ENCODE measurements around the gene PDZD8.

PDZD8 gene

GRCh38 chr10:117277675-117278074 is 97.6 kb downstream of the PDZD8 start:
- DNase-seq: no peak

GRCh38 chr10:117275121-117275520 is 100.1 kb downstream of the PDZD8 start:
- no peak for DNase-seq

- DNase-seq: no peak
Measured at GRCh38 chr10:117274509-117274908, 100.7 kb downstream of the PDZD8 start.

DNA sequence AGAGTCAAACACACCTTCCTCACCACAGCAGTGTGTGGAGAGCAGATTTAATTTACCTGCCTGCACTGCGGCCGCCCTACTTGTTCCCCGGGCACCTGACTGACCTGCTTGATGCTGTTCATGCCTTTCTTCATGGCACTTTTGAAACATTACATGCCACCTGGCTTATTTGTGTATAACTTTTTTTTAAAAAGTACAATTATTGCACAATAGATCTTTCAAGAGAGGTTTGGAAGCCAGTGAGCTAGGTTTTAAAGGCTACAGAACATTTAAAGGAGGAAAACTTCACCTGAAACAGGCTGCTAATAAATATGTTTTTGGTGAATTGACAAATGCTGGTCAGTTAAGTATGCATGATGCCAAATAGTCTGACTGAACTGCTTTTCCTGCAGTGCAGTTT is 101.3 kb downstream of the PDZD8 start:
- DNase-seq: no peak

DNA sequence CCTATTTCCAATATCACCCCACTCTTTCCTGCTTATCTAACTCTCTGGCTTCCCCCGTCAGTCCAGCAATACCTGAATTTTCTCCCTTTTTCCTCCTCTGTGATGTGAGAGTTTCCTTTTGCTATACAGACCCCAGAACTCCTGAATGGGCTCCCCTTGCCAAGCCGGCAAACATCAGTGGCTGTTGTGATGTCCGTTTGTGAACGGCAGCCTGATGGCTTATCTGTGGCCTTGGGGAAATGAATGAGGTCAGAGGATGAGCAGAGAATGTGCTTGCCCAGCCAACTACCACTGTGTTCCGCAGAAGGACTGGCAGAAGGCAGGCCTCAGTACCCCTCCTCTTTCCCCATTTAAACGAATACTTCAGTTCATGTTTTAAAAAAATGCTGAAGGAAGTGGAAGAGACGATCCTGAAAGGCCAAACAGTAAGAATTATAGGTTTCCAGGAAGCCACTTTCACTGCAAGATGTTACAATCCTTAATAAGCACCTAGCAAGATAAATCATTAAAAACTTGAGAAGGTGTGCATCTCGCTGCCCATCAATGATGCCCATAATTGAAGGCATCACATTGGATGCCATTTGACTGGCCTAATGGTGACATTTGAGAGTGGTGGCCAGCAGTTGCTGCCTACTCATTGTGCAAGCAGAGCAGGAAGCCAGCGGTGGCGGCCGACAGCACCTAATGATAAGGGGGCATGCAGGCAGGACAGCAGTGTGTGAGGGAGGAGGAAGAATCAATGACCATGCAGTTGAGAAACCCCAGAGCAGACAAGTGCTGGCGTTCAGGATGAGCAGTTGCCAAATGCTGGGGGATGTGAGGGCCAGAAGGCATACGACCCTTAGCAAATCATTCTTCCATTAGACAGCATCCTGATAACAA is 102.8 kb downstream of the PDZD8 start:
- no peak for DNase-seq

DNA sequence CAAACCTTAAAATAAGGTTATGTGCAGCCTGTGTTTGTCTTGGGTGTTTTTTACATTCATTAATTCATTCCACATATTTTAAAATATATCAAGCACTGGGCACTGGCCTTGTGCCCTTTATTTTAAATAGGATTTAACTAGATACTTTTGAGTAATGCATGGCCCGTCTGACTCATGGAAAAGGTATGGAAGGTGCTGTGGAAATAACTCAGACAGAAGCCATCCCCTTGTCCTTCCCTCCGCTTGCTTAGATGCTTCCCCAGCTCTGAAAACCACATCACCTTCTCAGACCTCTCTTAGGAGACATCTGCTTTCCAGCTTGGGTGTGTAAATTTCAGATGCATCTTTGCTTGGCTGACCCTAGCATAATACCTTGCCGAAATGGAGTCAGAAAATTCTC is 103.8 kb downstream of the PDZD8 start:
- DNase-seq: no peak

DNA sequence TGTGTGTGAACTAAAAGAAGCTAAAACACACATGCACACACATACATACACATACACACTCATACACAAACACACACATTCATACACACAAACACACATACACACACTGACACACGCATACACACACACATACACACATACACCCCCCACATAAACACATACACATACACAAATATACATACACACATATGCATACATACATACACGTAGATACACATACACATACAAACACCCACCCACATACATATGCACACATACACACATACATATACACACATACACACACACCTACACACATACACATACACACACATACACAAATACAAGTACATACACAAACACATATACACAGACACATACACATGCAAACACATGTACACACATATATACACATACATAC is 106.3 kb downstream of the PDZD8 start:
- no peak for DNase-seq

GRCh38 chr10:117268258-117268657 is 107.0 kb downstream of the PDZD8 start:
- DNase-seq: no peak

DNA sequence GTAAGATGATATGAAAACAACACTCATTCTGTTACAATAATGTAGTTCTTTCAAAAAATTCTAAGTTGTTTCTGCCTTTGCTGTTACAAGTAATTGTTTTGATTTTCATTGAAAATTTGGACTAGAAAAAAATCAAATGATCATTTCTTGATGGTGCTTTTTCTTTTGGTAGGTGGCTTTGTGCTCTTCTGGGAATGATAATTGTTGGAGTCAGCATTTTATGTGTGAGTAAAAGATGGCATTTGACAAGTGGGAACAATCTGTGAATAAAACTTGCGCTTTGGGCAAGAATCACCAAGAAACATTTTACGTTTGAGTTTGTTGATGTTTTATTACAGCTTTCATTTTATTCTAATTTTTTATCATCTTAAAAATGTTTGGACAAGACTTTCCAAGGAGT is 108.4 kb downstream of the PDZD8 start:
- no peak for DNase-seq

DNA sequence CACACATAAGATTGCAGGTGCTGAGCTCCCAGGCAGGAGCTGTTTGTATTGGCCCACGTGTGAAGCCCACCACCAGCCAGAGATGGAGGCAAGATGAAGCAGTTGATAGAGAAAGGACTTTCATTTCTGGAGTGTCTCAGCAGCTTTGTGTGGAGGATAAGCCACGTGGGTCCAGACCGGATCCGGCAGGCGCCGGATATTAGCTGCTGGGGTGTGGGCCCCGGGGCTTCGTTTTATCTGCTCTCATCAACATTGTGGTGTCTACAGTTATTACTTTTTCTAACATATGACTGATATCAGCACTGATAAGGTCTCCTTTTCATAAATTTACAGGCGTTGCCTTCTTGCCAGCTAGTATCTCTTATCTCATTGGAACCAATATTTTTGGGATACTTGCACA is 108.8 kb downstream of the PDZD8 start:
- DNase-seq: no peak

DNA sequence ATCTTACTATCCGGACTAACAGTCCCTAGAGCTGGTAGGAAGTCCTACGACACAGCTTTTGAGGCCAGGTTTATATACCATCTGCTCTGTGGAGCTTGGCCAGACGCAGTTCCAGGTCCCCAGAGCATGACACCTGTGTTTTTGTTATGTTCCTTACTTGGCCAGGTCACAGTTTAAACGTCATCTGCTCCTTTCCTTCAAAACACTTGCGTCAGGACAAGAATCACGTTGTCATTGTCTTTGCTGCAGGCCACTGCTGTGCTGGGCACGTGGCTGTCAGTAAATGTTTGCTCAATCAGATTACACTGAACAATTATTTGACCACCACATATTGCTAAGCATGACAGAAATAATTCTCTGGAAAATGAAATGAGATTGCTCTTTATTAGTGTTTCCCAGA is 110.5 kb downstream of the PDZD8 start:
- no peak for DNase-seq

GRCh38 chr10:117262903-117263293 is 112.3 kb downstream of the PDZD8 start:
- no peak for DNase-seq

GRCh38 chr10:117262291-117262902 is 112.8 kb downstream of the PDZD8 start:
- DNase-seq: no peak

DNA sequence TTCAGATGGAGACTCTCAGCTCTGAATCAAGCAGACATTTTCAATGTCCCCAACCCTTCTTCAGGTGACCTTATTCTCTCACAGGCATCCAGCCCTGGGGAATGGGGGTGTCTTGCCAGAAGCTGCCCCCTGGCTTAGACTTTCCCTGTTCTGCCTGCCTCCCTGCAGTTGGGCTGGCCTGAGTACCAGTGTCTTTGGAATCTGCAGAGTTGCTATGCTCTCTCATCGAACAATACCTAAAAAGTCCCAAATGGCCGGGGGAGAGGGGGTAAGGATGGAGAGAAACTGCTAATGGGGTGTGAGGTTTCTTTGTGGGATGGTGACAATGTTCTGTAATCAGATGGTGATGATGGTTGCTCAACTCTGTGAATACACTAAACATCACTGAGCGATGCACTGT is 113.7 kb downstream of the PDZD8 start:
- DNase-seq: no peak

DNA sequence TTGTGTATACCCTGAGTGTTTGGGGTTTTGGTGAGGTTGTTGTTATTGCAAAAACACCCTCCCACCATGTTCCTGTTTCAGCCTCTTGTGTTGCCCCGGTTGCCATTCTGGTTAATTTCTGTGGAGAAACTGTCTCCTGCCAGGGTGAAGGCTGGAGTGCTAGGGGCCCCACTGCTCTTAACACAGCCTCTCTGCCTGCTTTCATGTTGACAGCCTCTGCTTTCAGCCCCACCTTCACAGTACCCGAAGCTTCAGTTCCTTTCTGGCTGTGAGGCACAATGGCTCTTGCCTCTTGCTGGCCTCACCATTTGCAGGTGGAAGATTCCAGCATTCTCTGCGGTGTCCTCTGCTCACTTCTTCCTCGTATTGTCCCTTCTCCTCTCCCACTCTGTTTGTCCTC is 115.2 kb downstream of the PDZD8 start:
- no peak for DNase-seq

DNA sequence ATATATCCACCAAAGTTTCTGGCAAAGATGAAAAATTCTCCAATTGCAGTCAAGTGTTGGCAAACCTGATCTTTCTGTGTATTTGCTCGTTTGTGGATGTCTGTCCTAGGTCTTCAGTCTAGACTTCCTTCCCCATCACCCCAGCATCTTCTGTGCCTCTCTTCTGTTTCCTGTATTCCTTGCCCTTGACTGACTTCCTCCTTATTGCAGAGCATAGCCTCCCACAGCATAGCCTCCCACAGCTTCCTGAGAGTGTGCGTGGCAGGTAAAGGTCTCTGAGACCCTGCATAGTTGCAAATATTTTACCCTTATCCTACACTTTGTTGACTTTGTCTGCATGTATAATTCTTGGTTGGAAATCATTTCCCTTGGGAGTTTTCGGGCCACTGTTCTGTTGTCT is 116.0 kb downstream of the PDZD8 start:
- no peak for DNase-seq

DNA sequence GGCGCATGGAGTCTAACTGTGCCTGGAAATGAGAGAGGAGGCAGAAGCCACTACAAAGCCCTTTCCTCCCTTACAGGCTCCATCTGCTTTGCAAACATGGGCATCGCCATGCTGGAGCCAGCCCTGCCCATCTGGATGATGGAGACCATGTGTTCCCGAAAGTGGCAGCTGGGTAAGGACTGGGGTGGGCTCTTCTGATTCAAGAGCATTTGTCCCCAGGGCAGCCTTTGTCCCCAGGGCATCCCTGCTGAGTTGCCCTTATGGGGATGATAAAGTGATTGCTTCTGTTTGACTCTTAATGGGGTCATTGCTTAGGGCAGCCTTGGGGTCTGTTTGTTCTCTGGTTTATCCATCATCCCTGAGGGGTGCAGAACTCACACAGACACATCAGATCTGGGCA is 117.5 kb downstream of the PDZD8 start:
- DNase-seq: no peak

GRCh38 chr10:117256910-117257309 is 118.3 kb downstream of the PDZD8 start:
- no peak for DNase-seq

DNA sequence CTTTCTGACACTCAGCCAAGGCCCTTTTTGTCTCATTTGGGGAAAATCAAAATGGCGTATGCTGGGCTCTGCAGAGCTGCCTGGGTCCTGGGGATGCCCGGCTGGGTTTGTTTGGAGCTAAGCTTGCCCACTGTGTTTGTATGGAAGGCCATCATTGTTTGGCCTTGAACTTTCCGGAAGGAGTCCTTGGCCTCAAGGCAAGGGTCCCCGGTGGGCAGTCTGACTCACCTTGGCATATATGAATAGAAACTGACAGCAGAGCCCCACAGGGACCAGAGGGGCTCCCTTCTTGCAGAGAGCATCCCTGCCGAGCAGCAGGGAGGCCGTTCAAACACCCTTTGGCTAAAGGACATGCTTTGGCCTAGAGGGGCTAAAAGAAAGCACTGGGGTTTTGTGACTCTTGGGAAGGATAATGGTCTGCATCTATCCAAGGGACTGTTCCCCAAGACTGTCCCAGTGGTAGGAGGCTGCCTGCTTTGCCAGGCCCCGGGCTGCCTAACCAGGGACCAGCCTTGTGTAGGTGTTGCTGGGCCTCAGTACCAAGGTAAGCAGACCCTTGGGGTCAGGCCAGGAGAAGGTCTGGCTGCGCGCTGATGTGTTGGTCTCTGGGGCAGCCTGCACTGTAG is 119.3 kb downstream of the PDZD8 start:
- DNase-seq: no peak

DNA sequence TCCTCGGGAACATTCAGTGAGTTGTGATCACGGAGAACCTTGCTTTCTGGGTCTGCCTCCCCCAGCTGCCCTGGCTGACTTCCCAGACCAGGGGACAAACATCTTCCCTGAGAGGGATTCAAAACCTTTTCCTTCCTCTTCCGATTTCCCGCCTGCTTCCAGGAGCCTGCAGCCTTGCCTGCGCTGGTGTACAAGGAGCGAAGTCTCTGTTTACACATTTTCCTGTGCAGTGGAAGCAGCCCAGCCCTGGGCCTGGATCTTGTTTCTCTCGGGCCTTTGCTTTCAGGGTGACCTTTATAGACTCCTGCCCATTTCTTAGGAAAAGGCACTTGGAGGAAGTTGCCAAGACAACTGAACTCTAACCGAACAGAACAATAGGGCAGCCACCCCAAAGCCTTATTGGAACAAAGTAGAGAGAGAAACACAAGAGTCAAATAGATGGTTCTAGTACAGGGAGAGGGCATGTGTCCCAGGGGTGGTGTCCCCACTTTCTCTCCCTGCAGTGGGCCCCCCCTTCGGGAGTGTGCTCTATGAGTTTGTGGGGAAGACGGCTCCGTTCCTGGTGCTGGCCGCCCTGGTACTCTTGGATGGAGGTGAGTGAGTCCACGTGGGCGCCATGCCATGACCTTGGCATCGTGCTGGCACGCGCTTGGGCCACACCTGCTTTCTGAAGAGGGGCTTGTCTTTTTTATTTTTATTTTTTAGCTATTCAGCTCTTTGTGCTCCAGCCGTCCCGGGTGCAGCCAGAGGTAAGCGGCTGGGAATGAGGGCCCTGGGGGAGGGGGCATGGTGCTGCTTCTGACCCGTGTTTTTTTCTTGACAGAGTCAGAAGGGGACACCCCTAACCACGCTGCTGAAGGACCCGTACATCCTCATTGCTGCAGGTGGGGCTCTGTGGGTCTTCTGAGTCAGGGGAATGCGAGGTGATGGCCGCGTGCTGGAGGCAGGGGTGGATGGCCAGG is 120.2 kb downstream of the PDZD8 start:
- no peak for DNase-seq

DNA sequence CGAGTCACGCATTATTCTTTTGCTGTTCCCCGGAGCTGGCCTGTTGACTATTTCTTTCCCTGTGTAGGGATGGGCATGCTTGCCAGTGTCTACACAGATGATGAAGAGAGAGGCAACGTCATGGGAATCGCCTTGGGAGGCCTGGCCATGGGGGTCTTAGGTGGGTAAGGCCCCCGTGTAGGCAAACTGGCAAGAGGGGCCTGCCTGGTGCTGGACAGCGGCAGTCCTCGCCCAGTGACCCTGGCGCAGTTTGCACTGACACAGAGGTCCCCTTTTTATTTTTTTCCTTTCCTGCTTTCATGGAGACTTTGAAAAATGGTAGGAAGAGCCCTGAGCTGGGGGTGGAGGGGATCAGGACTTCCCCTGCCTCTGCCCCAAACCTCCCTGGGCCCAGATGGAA is 120.9 kb downstream of the PDZD8 start:
- no peak for DNase-seq

GRCh38 chr10:117253908-117254307 is 121.3 kb downstream of the PDZD8 start:
- DNase-seq: no peak

DNA sequence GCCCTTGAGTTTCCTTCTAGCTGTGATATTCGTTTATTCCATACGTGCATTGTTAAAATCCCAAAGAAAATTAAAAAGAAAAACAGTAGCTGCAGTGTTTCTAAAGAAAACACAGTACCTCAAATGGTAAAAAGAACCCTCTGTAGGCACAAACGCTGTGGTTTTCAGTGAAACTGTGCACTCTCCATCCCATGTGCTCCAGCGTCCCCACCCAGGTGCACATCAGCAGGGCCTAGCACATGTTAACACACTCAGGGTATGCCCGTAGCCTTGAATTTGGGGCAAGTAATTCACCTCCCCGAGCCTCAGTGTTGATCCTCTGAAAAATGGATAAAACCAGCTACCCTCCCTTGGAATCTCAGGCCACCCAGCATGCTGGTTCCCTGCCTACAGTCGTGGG is 124.8 kb downstream of the PDZD8 start:
- no peak for DNase-seq
